GM19099 (cell line): ENCODE measurements around the gene ETHE1.
A peak's percentile ranks its signal among the peaks of the same experiment; 100 is the strongest.

Source experiments
- POLR2A ChIP-seq: IDR thresholded peaks from 3 replicates; pipeline ENCODE4 v1.6.1; 2011; ENCODE audit warnings: low read depth; ENCODE audit not compliant: insufficient read length; ENCODE audit errors: extremely low read depth

ETHE1 gene

DNA sequence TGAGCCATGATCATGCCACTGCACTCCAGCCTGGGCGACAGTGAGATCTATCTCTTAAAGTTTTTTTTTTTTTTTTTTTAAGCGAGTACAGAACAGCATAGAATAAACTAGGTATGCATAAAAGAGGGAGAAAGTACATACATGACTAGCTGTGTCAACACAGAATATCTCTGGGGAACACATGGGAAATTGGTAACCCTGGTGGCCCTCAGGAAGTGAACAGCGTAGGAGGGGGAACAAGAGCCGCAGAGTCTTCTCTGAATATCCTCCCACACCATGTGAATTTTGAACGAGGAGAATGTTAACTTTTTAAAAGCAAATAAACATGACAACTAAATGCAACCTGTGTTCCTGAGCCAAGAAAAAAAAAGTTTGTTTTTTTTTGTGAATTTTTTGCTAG lies 37.7 kb downstream of the ETHE1 start:
- TF ChIP-seq POLR2A = no peak

DNA sequence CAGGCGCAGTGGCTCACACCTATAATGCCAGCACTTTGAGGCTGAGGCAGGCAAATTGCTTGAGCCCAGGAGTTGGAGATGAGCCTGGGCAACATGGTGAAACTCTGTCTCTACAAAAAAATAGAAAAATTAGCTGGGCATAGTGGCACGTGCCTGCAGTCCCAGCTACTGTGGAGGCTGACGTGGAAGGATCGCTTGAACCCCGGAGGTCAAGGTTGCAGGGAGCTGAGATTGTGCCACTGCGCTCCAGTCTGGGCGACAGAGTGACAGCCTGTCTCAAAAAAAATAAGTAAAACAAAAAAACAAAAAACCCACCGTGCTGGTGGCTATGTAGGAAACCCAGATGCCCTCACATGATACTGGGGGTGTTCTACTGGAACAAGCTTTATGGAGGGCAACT lies 38.8 kb downstream of the ETHE1 start:
- TF ChIP-seq POLR2A = no peak

DNA sequence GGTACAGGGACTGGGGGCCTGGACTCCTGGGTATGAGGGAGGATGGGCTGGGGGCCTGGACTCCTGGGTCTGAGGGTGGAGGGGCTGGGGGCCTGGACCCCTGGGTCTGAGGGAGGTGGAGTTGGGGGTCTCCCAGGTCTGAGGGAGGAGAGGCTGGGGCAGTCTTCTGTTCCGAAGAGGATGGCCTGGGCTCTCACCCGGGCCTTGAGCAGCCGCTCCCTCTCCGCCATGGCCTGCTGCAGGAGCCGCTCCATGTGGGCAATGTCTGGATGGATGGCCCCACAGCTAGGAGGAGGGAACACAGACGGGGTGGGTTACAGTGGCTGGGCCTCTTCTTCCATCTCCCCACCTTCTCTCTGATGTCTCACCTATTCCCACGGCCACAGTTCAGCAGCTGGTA lies 40.6 kb downstream of the ETHE1 start:
- no peak for TF ChIP-seq POLR2A

DNA sequence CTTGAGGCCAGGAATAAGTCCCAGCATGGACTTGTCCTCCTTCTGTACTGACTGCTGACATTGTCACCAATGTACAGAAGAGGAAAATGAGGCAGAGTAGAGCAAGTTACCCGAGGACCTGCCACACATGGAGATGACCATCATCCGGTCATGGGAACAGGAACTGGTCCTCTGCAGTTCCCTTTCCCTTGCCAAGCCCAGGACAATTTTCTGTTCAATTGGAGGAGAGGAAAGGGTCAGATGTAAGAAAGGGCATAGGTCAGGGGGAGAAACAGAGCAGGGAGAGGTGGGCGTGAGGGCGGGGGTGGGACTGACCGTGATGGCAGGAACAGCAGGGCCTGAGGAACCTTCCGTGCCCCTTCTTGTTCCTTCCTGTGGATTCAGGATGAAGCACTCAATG lies 41.0 kb downstream of the ETHE1 start:
- TF ChIP-seq POLR2A = no peak

DNA sequence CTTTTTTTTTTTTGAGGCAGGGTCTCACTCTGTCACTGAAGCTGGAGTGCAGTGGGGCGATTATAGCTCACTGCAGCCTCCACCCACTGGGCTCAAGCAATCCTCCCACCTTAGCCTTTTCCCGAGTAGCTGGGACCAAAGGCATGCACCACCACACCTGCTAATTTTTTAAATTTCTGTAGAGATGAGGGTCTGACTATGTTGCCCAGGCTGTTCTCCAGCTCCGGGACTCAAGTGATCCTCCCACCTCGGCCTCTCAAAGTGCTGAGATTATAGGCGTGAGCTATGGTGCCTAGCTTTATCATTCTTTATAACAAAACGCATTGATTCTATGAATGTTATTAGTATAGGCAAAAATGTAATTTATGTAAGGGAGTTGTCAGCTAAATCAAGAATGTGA lies 43.7 kb downstream of the ETHE1 start:
- no peak for TF ChIP-seq POLR2A

DNA sequence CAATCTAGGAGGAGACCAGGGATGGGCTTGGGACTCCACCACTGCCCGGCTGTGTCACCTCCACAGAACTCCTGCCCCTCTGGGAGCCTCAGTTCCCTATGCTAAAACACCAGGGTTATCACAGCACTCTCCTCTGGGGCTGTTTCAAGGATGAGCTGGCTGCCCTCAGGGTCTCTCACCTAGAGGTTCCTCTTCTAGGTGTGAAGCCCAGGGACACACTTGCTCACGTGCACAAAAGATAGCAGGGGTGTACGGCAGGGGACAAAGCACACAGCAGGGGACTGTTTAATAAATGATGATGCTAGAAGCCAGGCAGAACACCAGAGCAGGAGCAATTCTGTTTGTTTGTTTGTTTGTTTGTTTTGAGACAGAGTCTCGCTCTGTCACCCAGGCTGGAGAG lies 44.8 kb downstream of the ETHE1 start:
- no peak for TF ChIP-seq POLR2A

DNA sequence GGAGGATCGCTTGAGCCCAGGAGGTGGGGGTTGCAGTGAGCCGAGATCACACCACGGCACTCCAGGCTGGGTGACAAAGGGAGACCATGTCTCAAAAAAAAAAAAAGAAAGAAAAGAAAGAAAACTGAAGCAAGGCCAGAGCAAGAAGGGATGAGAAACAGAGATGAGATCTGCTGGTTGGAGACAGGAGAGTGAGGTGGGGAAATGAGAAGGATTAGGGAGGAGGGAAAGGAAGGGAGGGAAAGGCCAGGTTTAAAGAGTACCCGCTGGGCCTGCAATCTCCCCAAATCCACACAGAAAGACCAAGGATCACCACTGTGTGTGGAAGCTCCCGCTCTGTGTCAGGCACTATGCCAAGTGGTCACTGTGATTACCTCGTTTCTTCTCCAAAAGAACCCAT lies 45.3 kb downstream of the ETHE1 start:
- no peak for TF ChIP-seq POLR2A

DNA sequence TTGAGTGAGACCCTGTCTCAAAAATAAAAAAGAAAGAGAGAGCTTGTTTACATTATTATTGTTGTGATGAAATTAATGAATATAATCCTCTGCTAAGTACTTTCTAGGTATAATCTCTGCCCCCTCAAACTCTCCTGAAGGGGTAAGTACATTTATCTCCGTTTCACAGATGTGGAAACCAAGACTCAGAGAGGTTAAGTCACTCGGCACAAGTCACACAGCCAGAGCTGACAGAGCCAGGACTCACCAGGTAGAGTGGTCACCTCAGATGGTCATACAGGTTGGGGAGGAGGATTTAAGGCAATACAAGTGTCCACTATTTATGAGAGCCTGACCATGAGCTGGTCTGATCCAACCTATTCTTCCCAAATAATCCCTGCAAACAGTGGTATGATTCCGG lies 46.4 kb downstream of the ETHE1 start:
- TF ChIP-seq POLR2A = no peak

DNA sequence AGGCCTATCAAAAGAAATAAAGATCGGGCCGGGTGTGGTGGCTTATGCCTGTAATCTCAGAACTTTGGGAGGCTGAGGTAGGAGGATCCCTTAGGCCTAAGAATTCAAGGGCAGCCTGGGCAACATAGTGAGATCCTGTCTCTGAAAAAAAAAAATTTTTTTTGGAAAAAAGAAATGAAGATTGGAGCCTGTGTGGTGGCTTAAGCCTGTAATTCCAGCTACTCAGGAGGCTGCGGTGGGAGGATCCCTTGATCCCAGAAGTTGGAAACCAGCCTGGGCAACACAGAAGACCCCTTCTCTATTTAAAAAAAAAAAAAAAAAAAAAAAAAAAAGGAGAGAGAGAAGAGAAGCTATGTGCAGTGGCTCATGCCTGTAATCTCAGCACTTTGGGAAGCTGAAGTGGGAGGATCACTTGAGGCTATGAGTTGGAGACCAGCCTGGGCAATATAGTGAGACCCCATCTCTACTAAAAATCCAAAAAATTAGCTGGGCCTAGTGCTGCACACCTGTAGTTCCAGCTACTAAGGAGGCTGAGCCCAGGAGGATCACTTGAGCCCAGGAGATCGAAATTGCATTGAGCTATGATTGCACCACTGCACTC lies 46.9 kb downstream of the ETHE1 start:
- TF ChIP-seq POLR2A = no peak

DNA sequence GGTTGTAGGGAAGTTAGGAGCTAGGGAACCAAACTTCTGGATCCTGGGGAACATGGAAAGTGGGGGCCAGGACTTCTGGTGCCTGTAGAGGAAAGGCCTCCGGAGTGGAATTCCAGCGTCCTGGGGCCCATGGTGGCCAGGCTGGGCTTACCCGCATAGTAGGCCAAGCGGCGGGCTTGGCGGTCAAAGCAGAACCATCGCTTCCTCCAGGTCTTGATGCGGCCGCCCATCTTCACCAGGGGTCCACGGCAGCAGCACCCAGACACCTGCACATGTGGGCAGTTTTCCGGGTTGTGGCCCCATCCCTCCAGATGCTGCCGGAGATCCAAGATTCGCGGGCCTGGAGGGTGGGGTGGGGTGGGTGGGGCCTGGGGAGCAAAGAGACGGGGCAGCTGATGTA lies 47.8 kb downstream of the ETHE1 start:
- TF ChIP-seq POLR2A = no peak

DNA sequence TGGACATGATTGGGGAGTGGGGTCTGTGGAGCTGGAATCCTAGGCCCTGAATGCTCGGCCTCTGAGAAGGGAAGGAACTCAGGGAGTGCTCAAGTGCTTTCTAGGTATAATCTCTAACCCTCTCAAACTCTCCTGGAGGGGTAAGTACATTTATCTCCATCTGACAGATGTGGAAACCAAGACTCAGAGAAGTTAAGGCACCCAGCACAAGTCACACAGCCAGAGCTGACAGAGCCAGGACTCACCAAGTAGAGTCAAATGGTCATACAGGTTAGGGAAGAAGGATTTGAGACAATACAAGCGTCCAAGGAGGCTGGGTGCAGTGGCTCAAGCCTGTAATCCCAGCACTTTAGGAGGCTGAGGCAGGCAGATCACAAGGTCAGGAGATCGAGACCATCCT lies 48.7 kb downstream of the ETHE1 start:
- no peak for TF ChIP-seq POLR2A

DNA sequence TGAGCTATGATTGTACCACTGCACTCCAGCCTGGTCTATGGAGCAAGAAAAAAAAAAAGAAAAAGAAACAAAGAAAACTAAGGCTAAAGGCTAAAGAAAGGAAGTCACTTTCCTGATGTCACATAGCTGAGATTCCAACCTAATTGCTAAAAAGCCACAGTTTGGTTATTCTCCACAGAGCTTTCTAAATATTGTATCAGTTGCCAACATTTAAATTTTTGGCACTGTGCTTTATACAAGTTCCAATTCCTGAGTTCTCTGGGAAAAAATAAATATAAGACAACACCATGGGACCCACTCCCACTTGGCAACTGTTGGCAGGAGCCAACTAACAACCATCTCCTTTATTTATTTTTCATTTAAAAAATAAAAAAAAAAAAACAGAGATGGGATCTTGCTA lies 50.4 kb downstream of the ETHE1 start:
- no peak for TF ChIP-seq POLR2A

DNA sequence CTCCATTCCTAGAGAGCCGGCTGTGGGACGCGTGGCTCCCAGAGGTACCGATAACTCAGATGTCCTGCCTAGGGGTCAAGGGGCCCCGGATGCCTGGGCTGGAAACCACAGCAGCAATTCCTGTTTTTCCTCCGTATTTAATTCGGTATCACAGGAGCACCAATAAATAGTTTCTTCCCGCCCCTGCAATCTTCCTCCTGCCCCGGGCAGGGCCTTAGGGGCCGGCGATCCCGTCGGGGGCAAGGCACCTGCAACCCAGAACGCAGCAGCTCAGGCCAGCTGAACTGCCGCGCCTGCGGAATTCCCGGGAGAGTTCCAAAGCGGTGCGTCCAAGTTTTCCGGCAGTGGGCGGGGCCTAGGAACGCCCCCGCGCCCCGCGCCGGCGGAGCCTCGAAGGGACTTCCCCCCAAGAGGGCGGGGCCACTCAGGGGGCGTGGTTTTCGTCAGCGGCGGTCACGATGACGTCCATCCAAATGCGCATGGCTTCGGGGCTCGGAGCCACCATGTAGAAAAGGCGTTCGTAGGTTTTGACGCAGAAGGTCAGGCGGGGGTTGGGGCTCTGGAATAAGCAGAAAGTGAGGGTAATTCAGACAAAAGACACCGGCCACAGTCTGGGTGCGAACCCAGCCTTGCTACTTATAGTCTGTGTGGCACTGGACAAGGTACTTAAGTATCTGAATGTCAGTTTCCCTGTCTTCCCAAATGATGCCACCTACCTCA lies 51.9 kb downstream of the ETHE1 start:
- TF ChIP-seq POLR2A = peak; percentile 39

DNA sequence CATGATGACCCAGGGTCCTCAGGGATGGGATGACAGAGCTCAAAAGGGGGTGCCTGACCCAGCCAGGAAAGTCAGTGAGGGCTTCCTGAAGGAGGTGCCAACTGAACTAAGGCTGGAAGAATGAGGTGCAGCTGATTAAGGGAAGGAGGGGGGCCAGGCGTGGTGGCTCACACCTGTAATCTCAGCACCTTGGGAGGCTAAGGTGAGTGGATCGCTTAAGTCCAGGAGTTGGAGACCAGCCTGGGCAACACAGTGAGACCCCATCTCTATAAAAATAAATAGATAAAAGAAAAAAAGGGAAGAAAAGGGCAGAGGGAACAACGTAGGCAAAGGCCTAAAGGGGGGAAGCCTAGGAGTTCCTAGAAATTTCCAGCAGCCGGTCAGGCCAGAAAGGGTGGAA lies 52.5 kb downstream of the ETHE1 start:
- TF ChIP-seq POLR2A = no peak

DNA sequence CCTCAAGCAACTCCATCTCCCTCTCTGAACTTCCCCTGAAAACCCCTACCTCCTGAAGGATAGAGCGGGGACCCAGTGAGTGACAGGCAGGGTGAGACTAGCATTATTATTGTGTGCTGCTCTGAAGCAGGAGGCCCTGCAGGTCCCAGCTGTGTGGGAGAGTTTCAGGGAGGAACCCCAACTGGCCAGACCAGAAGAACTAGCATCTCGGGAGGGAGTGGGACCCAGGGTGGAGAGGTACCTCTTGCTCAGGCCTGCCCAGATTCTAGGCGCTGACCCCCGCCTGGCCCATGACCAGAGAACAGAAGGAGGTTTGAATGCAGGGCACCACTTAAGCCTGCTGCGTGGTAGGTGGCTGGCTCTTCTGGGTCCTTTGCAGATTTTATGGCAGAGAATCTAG lies 55.9 kb downstream of the ETHE1 start:
- TF ChIP-seq POLR2A = no peak

DNA sequence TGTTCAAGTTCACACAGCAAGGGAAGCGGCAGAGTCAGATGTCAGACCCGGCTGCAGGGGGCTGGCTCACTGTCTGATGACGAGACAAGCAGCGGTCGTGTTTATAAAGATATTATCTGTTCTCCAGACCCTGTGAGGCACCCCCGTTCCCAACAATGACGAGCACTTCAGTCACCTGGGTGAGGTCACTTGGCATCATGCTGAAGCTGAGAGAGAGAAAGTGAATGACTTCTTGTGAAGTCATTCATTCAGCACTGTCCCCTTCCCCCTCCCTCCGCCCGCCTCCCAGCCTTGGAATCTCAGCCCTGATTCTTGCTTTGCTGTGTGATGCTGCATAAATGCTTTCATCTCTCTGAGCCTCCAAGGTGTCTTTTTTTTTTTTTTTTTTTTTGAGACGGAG lies 56.7 kb downstream of the ETHE1 start:
- no peak for TF ChIP-seq POLR2A

DNA sequence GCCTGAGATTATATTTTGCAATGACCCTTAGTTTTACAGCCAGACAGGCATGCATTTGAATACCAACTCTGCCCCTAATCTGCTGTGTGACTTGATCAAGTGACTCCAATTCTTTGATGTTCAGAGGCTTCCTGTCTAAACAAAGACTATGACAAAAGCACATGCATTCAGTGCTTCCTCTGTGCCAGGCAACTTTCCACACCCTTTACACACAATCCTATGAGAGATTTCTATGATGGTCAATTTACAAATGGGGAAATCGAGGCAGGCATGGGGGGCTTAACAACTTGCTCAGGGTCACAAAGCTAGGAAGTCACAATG lies 57.9 kb downstream of the ETHE1 start:
- no peak for TF ChIP-seq POLR2A
